ENCODE measurements around the gene TMEM223.
"Not testable (repeated sequence)": the region's sequence is repeated elsewhere in the genome, so short reads cannot be mapped to it uniquely, and the experiment has no call there.

Gene TMEM223

GRCh38 chr11:62753736-62754603 lies 37.8 kb downstream of the TMEM223 start, which contains the start of gene ZBTB3:
ZBTB3 (minus strand) TSS chr11:62754160; CDS start chr11:62753664, 496 bp downstream.
- peak; percentile 100 for DNase-seq (ENCODE audit: low spot score)

GRCh38 chr11:62752994-62753735 lies 38.6 kb downstream of the TMEM223 start:
- no peak for DNase-seq (ENCODE audit: low spot score)

- DNase-seq (ENCODE audit: low spot score): no peak
Observed at GRCh38 chr11:62752177-62752785, 39.5 kb downstream of the TMEM223 start.

- DNase-seq (ENCODE audit: low spot score): not testable (repeated sequence)
Observed at GRCh38 chr11:62749931-62750330, 41.9 kb downstream of the TMEM223 start.

- DNase-seq (ENCODE audit: low spot score): no peak
Observed at GRCh38 chr11:62747475-62748160, 44.2 kb downstream of the TMEM223 start.

Small RNA genes within 50 kb of the gene (small RNA-seq; reads per million reads assigned to genes)
- 0 to 0.13 reads per million in 2 experiments for gene MIR6514
- gene RNU6-118P: 0 reads per million in 2 experiments

Data from SK-N-DZ (cell line).